AG04450 (cell line): Measurements from ENCODE around the gene CYREN. TPM values are rescaled to one million over a fixed set of nuclear protein-coding genes. Genes with fewer than 3 reads are reported as not detected.

ENCODE experiments used
- CTCF ChIA-PET: fragments of 300-600, 350-600 bp; formaldehyde crosslinking; extraction: SDS; loops from one replicate; lab custom pipeline; 2022; ENCODE audit warnings: antibody characterized with exemption, inconsistent platforms; lab: Charles Lee
- POLR2A ChIA-PET: fragments of 350-600 bp; formaldehyde crosslinking; extraction: SDS; loops from one replicate; lab custom pipeline; 2021; ENCODE audit warnings: antibody characterized with exemption, inconsistent platforms; lab: Yijun Ruan, JAX
- DNase-seq: peaks from one replicate; pipeline ENCODE4 v3.0.0-alpha.2; 2011; ENCODE audit warnings: low read depth, low spot score
- H3K27ac ChIP-seq: one replicate; pipeline ENCODE4 v1.5.1; 2012; ENCODE audit warnings: low read depth, low read length, control low read depth
- H3K27me3 ChIP-seq: one replicate; pipeline ENCODE4 v1.6.0; 2012; ENCODE audit warnings: low read length; ENCODE audit not compliant: control insufficient read depth, insufficient read depth
- H3K4me3 ChIP-seq: 2 replicates; pipeline ENCODE4 v1.5.1; 2011; ENCODE audit warnings: mild to moderate bottlenecking, low read depth, low read length, control low read depth
- H3K9me3 ChIP-seq: 2 replicates; pipeline ENCODE4 v1.5.1; 2012; ENCODE audit warnings: low read length; ENCODE audit not compliant: control insufficient read depth, insufficient read depth
- polyA plus RNA-seq: library from polyadenylated mRNA; depleted of rRNA; stranded (reverse); fragments of >200 nt; gene quantifications from 2 replicates; pipeline ENCODE4 v1.2.3, GENCODE V29; 2011
- TF ChIP-seq, protein P1 (sequence below): IDR thresholded peaks from 2 replicates; pipeline ENCODE4 v1.5.1; 2011; ENCODE audit warnings: low read depth, low read length, control low read depth, inconsistent platforms

Gene CYREN
- polyA plus RNA-seq, 1 experiment, result 30.6 TPM

DNA sequence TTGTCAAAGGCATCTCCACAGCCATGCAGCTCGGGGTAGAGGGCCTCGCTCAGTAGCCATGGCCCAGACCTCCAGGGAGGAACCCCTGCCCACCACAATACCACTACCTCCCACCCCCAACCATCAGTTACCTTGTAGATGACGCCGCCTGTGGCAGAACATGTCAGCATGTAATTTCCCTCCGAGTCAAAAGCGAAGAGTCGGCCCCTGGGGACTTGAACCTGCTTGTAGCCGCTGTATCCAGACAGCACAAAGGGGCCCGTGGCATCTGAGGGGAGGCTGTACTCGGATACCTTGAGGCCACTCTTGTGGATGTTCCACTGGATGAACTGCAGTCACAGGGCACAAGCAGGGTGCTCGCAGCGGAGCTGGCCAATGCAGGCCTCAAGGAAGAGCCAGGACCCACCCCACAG lies 16.3 kb upstream of the CYREN start:
- Histone ChIP-seq H3K9me3 (peaks cover 16% of the 10 kb centered on the region), H3K27me3 (no peaks in the 10 kb centered on the region), H3K27ac (no peak overlapping the region), H3K4me3 (no peak overlapping the region)
- DNase-seq, result no peak
- TF ChIP-seq, protein P1, sequence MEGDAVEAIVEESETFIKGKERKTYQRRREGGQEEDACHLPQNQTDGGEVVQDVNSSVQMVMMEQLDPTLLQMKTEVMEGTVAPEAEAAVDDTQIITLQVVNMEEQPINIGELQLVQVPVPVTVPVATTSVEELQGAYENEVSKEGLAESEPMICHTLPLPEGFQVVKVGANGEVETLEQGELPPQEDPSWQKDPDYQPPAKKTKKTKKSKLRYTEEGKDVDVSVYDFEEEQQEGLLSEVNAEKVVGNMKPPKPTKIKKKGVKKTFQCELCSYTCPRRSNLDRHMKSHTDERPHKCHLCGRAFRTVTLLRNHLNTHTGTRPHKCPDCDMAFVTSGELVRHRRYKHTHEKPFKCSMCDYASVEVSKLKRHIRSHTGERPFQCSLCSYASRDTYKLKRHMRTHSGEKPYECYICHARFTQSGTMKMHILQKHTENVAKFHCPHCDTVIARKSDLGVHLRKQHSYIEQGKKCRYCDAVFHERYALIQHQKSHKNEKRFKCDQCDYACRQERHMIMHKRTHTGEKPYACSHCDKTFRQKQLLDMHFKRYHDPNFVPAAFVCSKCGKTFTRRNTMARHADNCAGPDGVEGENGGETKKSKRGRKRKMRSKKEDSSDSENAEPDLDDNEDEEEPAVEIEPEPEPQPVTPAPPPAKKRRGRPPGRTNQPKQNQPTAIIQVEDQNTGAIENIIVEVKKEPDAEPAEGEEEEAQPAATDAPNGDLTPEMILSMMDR, result no peak
- POLR2A ChIA-PET, result no interaction called here
- CTCF ChIA-PET, result no interaction called here

DNA sequence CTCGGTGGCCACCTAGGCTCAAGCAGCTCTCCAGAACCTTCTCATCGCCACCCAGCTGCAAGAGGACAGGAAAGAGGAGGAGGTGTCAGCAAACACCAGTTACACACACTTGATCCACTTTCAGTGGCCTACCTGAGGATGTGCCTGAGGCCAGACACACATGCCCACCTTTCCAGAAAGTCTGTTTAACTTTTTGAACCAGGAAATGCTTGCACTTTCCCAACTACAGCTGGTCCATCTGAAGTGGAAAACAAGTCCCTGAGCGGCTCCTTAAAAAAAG lies 15.7 kb upstream of the CYREN start:
- TF ChIP-seq, protein P1, result no peak
- CTCF ChIA-PET, result no interaction called here
- POLR2A ChIA-PET, result no interaction called here

DNA sequence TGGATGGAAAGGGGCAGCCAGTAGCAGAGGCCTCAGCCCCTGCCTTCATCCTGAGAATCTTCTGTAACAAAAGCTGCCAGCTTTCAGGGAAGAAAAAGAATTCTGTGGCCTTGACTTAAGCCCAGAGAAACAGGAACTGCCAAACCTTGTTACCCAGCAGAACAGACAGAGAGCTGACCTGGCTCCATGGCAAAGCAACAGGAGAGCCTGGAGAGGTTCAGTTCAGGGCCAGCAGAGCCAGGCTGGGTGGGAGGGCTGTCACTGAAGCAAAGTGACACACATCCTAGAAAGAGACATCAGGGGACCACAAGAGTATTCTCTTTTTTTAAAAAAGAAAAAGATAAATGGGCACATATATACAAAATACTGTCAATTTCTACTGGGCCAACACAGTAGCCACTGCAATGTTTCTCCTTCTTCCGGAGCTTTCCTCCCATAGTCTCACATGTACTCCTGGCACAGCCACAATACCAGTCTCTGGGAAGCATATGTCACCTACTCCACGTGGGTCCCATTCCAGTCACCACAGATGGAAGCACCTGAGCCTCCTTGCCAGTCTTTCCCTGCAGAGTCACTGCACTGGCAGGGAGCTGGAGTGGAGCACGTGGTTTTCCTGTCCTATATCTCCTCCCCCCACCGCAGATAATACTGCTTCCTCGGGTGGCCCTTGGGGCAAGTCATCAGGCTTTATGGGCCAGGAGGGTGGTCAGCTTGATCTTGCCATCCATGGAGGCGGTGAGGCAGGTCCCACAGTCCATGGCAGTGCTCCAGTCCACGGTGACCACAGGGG lies 15.2 kb upstream of the CYREN start:
- TF ChIP-seq, protein P1, result no peak
- ChIA-PET POLR2A (no interaction called here), CTCF (no interaction called here)
- no peak for DNase-seq
- H3K9me3 ChIP-seq, result peaks cover 22% of the 10 kb centered on the region
- H3K27ac ChIP-seq, result no peak overlapping the region
- H3K4me3 ChIP-seq, result no peak overlapping the region
- H3K27me3 ChIP-seq, result no peaks in the 10 kb centered on the region

More for the DNA sequence above, 15.7 kb upstream of the CYREN start:
- no peak for DNase-seq
- H3K4me3 ChIP-seq, result no peak overlapping the region
- peaks cover 19% of the 10 kb centered on the region for H3K9me3 ChIP-seq
- H3K27me3 ChIP-seq, result no peaks in the 10 kb centered on the region
- H3K27ac ChIP-seq, result no peak overlapping the region

DNA sequence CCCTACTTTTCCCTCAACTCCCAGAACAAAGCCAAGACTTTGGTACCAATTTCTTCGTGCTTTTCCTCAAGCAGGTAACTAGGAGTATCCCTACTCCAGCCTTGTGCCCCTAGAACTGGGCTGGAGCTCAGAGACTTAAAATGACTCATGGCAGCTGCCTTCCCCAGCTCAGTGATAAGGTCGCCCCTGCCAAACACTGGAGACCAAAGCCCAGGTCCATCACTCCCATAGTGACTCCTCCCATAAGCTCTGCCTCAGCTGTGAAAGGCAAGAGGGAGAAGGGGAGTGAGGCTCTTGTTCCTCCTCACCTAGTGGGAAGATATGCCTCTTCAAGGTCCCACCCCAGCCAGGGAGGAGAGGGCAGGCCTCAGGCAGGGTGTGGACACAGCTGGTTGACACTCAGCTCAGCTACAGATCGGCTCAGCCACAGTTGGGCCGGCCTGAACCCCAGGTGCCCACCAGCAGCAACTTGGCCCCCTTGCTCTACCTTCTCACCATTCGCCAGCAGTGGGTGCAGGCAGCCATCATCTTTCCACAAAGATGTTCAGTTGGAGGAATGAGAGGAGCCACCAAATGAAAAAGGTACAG lies 13.8 kb upstream of the CYREN start:
- DNase-seq, result no peak
- Histone ChIP-seq H3K27me3 (no peaks in the 10 kb centered on the region), H3K27ac (no peak overlapping the region), H3K9me3 (peaks cover 28% of the 10 kb centered on the region), H3K4me3 (no peak overlapping the region)
- ChIA-PET POLR2A (no interaction called here), CTCF (no interaction called here)
- TF ChIP-seq, protein P1, result no peak

GRCh38 chr7:135183478-135183877 lies 13.0 kb upstream of the CYREN start:
- DNase-seq, result no peak
- ChIA-PET CTCF (interaction anchor here (2.4 kb wide), 1 partner anchor 13 kb away, joined by 7 read pairs; the partner anchor contains the start of gene CYREN), POLR2A (no interaction called here)

More at GRCh38 chr7:135183478-135183877, 13.0 kb upstream of the CYREN start:
- Histone ChIP-seq H3K9me3 (peaks cover 32% of the 10 kb centered on the region), H3K4me3 (no peak overlapping the region), H3K27me3 (no peaks in the 10 kb centered on the region), H3K27ac (no peak overlapping the region)
- TF ChIP-seq, protein P1, result no peak
